GM19372 (cell line): ENCODE measurements around the gene SHANK1.

Experiments used
- ATAC-seq: cut with Tn5 transposase; IDR thresholded peaks from one replicate; pipeline ENCODE4 v1.9.1; 2021; ENCODE audit warnings: mild to moderate bottlenecking, low read depth, moderate library complexity; ENCODE audit not compliant: unreplicated experiment

The SHANK1 gene

GRCh38 chr19:50729894-50730293, 10.3 kb upstream of the SHANK1 start:
- ATAC-seq = no peak

- ATAC-seq = no peak
Observed at GRCh38 chr19:50728084-50728737, 8.6 kb upstream of the SHANK1 start.

GRCh38 chr19:50725911-50726230, 6.3 kb upstream of the SHANK1 start:
- no peak for ATAC-seq

- no peak for ATAC-seq
Observed at GRCh38 chr19:50725218-50725910, 5.8 kb upstream of the SHANK1 start.

- peak; percentile 80 for ATAC-seq
Observed at GRCh38 chr19:50724522-50725217, 5.1 kb upstream of the SHANK1 start.

- no peak for ATAC-seq
Observed at GRCh38 chr19:50723735-50724521, 4.3 kb upstream of the SHANK1 start.

- no peak for ATAC-seq
Observed at GRCh38 chr19:50723069-50723468, 3.5 kb upstream of the SHANK1 start, which contains the start of gene CLEC11A. Gene CLEC11A (plus strand): TSS chr19:50723364. CDS start chr19:50723526, 162 bp downstream.

- no peak for ATAC-seq
Observed at GRCh38 chr19:50722201-50723013, 2.8 kb upstream of the SHANK1 start.

- no peak for ATAC-seq
Observed at GRCh38 chr19:50721441-50722137, 2.0 kb upstream of the SHANK1 start.

- ATAC-seq = no peak
Observed at GRCh38 chr19:50720921-50721381, 1.3 kb upstream of the SHANK1 start.

GRCh38 chr19:50720181-50720920, 749 bp upstream of the SHANK1 start:
- no peak for ATAC-seq

- no peak for ATAC-seq
Observed at GRCh38 chr19:50719119-50719435, 525 bp downstream of the SHANK1 start.

GRCh38 chr19:50718255-50719118, 1.1 kb downstream of the SHANK1 start:
- ATAC-seq = no peak

GRCh38 chr19:50717891-50718254, 1.7 kb downstream of the SHANK1 start:
- ATAC-seq = no peak

- ATAC-seq = no peak
Observed at GRCh38 chr19:50717026-50717723, 2.4 kb downstream of the SHANK1 start.

GRCh38 chr19:50716178-50717025, 3.2 kb downstream of the SHANK1 start:
- no peak for ATAC-seq
